KMS-11 (cell line): ENCODE data around the gene ASCL4.

Experiments
- H2AFZ ChIP-seq: fragments of 200-600 bp; sonication (generic); 2 replicates; pipeline ENCODE4 v1.6.1; 2016; ENCODE audit warnings: antibody characterized with exemption, mixed run types, low read depth
- H3K27ac ChIP-seq: fragments of 200-600 bp; sonication (generic); 2 replicates; pipeline ENCODE4 v1.6.1; 2016; ENCODE audit warnings: mild to moderate bottlenecking, mixed run types
- H3K27me3 ChIP-seq: fragments of 200-600 bp; sonication (generic); 2 replicates; pipeline ENCODE4 v1.6.1; 2017; ENCODE audit warnings: mild to moderate bottlenecking, low read depth, mixed run types, moderate library complexity; ENCODE audit not compliant: insufficient read depth
- H3K36me3 ChIP-seq: fragments of 200-600 bp; sonication (generic); 2 replicates; pipeline ENCODE4 v1.6.1; 2017; ENCODE audit warnings: mild to moderate bottlenecking, mixed run types; ENCODE audit not compliant: insufficient read depth
- H3K4me1 ChIP-seq: fragments of 200-600 bp; sonication (generic); 2 replicates; pipeline ENCODE4 v1.6.1; 2016; ENCODE audit warnings: mild to moderate bottlenecking, low read depth, mixed run types; ENCODE audit not compliant: poor library complexity, severe bottlenecking
- H3K4me2 ChIP-seq: fragments of 200-600 bp; sonication (generic); 2 replicates; pipeline ENCODE4 v1.7.0; 2016; ENCODE audit warnings: mild to moderate bottlenecking, mixed run types
- H3K4me3 ChIP-seq: fragments of 200-600 bp; sonication (generic); IDR thresholded peaks from 2 replicates; pipeline ENCODE4 v1.6.1; 2017; ENCODE audit warnings: low read depth, low read length, mixed read lengths; ENCODE audit not compliant: insufficient read depth
- H3K79me2 ChIP-seq: fragments of 200-600 bp; sonication (generic); 2 replicates; pipeline ENCODE4 v1.6.1; 2016; ENCODE audit warnings: low read depth, mixed run types; ENCODE audit not compliant: insufficient read depth
- H3K9ac ChIP-seq: fragments of 200-600 bp; sonication (generic); 2 replicates; pipeline ENCODE4 v1.6.1; 2016; ENCODE audit warnings: mild to moderate bottlenecking, mixed run types
- H4K20me1 ChIP-seq: fragments of 200-600 bp; sonication (generic); 2 replicates; pipeline ENCODE4 v1.6.1; 2016; ENCODE audit warnings: mild to moderate bottlenecking, mixed run types; ENCODE audit not compliant: insufficient read depth
- CTCF ChIP-seq: fragments of 200-600 bp; sonication (generic); conservative IDR thresholded peaks from 2 replicates; pipeline ENCODE4 v1.6.1; 2017; ENCODE audit warnings: low read depth, mild to moderate bottlenecking, antibody characterized with exemption, low read length, moderate library complexity, mixed read lengths

ASCL4 gene

GRCh38 chr12:107760809-107761501 is 13.5 kb upstream of the ASCL4 start, which contains the start of gene PRDM4:
TSS of gene PRDM4 (minus strand) at chr12:107761137. CDS start at chr12:107760515, 622 bp downstream.
- peak within 1 kb of the TSS; percentile 97 for H2AFZ ChIP-seq
- H3K4me1 ChIP-seq: peaks cover 14% of the 10 kb centered on the region
- no peaks in the 10 kb centered on the region for H4K20me1 ChIP-seq
- H3K4me2 ChIP-seq: peak within 1 kb of the TSS; percentile 91
- H3K27ac ChIP-seq: peak within 1 kb of the TSS; percentile 71
- no peak within 1 kb of the TSS for H3K4me3 ChIP-seq
- H3K36me3 ChIP-seq: 0 out of 2 replicates have a peak, but pooled peaks cover 2% of the 10 kb centered on the region
- peaks cover 31% of the 10 kb centered on the region for H3K79me2 ChIP-seq
- TF ChIP-seq CTCF: no peak; the same call in 1 of the 2 replicates
- peak within 1 kb of the TSS; percentile 58; the same call in 1 of the 2 replicates for H3K9ac ChIP-seq
- no peaks in the 10 kb centered on the region for H3K27me3 ChIP-seq

- no peak for TF ChIP-seq CTCF
Measured at GRCh38 chr12:107761502-107761904, 13.0 kb upstream of the ASCL4 start.

GRCh38 chr12:107762874-107763273 is 11.6 kb upstream of the ASCL4 start:
- Histone ChIP-seq H3K4me3 (no peak overlapping the region), H3K36me3 (no peaks in the 10 kb centered on the region), H2AFZ (no peak overlapping the region), H4K20me1 (no peaks in the 10 kb centered on the region), H3K79me2 (peaks cover 26% of the 10 kb centered on the region), H3K9ac (no peak overlapping the region), H3K4me1 (peaks cover 14% of the 10 kb centered on the region), H3K4me2 (no peak overlapping the region), H3K27me3 (no peaks in the 10 kb centered on the region), H3K27ac (no peak overlapping the region)
- TF ChIP-seq CTCF: no peak

More at GRCh38 chr12:107761502-107761904, 13.0 kb upstream of the ASCL4 start:
- Histone ChIP-seq H3K36me3 (0 out of 2 replicates have a peak, but pooled peaks cover 2% of the 10 kb centered on the region), H3K79me2 (peaks cover 31% of the 10 kb centered on the region), H2AFZ (peak overlapping the region; percentile 97), H3K4me2 (peak overlapping the region; percentile 88), H3K27me3 (no peaks in the 10 kb centered on the region), H3K27ac (no peak overlapping the region), H3K4me3 (no peak overlapping the region), H3K4me1 (peaks cover 14% of the 10 kb centered on the region), H3K9ac (peak overlapping the region; percentile 23; the same call in 1 of the 2 replicates), H4K20me1 (no peaks in the 10 kb centered on the region)

GRCh38 chr12:107764626-107765025 is 9.9 kb upstream of the ASCL4 start:
- H3K79me2 ChIP-seq: peaks cover 8% of the 10 kb centered on the region
- H3K4me3 ChIP-seq: no peak overlapping the region
- no peak overlapping the region for H2AFZ ChIP-seq
- no peak overlapping the region for H3K9ac ChIP-seq
- no peak overlapping the region for H3K27ac ChIP-seq
- no peaks in the 10 kb centered on the region for H4K20me1 ChIP-seq
- no peaks in the 10 kb centered on the region for H3K36me3 ChIP-seq
- no peaks in the 10 kb centered on the region for H3K27me3 ChIP-seq
- no peak for TF ChIP-seq CTCF
- no peak overlapping the region for H3K4me2 ChIP-seq
- peaks cover 4% of the 10 kb centered on the region for H3K4me1 ChIP-seq
